Liver (tissue), 3 donors: Measurements from ENCODE around the gene HMG20A.

Experiments
- CTCF ChIP-seq: fragments of 150-350 bp; IDR thresholded peaks from 2 replicates; pipeline ENCODE4 v1.5.1; 2017; ENCODE audit warnings: improper control_type of control experiment, low read depth, low read length; ENCODE audit not compliant: missing input control
- FOXA1 ChIP-seq: IDR thresholded peaks from 2 replicates; pipeline ENCODE4 v1.6.1; 2016; ENCODE audit warnings: antibody characterized with exemption
- SP1 ChIP-seq: IDR thresholded peaks from 2 replicates; pipeline ENCODE4 v1.6.1; 2018; ENCODE audit warnings: antibody characterized with exemption, mild to moderate bottlenecking
- YY1 ChIP-seq: IDR thresholded peaks from 2 replicates; pipeline ENCODE4 v1.6.1; 2016; ENCODE audit warnings: antibody characterized with exemption, mild to moderate bottlenecking
- TF ChIP-seq, protein P1 (sequence below): IDR thresholded peaks from 2 replicates; pipeline ENCODE4 v1.6.1; 2016; ENCODE audit warnings: antibody characterized with exemption
- donor health status: healthy.
- donor health status: healthy.

DNA sequence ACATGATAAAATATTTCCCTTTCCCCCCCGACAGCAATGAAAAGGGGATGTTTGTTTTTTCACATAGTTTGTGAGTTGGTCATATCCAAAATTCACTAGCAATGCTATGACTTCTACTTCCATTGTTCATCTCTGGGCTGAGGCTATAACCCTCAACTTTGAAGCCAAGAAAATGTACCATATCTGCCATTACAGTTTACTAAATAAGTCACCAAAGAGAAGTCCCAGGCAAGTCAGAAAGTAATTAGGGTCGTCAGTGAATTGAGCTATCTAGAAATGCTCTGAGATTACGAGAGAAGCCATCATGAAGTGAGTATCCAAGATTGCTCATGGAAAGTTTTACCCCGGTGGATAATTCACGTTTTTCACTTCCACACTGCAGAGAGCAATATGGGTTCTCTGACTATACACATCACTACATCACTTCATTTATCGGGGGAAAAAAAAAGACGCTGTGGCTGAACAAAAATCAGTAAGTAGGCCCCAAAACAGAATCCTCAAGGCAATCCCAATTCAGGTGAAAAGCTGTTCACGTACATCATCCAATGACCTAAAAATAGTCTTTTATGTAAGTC lies 2.2 kb upstream of the HMG20A start:
- TF ChIP-seq CTCF: no peak
- TF ChIP-seq FOXA1: no peak
- TF ChIP-seq, protein P1, sequence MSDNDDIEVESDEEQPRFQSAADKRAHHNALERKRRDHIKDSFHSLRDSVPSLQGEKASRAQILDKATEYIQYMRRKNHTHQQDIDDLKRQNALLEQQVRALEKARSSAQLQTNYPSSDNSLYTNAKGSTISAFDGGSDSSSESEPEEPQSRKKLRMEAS: no peak
- TF ChIP-seq SP1: no peak
- no peak for TF ChIP-seq YY1
